H54 (cell line): ENCODE results near the gene RBP3.

Experiments
- DNase-seq: peaks from one replicate; pipeline ENCODE4 v3.0.0; 2011; ENCODE audit warnings: low spot score, mixed read lengths; ENCODE audit not compliant: insufficient read length
- FAIRE-seq: peaks from 3 replicates; lab custom pipeline; 2011; peaks lifted over from hg19 to GRCh38; lab: Jason Lieb, UNC
- POLR2A ChIP-seq: IDR thresholded peaks from 2 replicates; pipeline ENCODE4 v1.6.1; 2011; ENCODE audit warnings: low read depth, mild to moderate bottlenecking, low read length

The RBP3 gene

DNA sequence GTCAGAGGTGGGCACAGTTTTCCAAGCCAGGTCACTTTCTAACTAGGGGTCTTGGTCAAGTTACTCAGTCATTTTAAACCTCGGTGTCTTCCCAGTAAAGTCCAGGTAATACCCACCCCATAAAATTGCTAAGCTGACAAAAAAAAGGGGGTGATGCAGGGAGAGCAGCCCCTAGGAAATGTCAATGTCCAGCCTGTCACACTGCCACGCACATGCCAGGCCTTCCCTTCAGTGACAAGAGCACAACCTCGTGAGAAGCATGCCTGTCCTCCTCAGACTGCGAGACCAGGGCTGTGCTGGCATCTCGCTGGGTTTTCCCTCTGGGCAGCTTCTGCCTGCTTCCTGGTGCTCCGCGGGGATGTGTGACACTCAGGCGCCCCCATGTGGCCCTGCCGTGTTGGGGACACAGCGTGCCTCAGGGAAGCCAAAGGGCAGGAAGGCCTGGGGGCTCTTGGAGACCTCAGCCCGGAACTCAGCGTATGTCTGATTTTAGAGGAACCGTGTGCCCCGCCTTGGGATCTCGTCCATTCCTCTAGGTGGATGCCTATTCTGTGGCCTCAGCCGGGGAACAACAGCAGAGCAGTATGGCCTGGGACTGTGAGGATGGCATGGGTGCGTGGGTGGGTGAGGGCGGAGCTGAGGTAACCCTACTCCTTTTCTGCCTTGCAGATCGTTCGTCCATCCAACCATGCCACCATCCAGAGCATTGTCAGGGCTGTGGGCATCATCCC, 36.1 kb upstream of the RBP3 start:
- DNase-seq (peak; percentile 88), FAIRE-seq (no peak)
- no peak for TF ChIP-seq POLR2A

DNA sequence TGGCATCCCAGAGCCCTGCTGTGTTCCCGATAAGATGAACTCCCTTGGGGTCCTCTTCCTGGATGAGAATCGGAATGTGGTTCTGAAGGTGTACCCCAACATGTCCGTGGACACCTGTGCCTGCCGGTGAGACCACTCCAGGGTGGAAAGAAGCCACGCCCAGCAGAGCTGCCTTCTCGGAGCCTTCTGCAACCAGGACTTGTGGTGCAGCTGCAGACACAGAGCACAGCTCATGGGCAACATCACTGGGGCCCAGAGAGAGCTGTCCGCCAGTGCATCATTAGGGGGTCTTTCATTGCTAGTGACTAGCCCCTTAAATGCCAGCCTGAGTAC, 35.5 kb upstream of the RBP3 start:
- TF ChIP-seq POLR2A = no peak
- FAIRE-seq (no peak), DNase-seq (no peak)

DNA sequence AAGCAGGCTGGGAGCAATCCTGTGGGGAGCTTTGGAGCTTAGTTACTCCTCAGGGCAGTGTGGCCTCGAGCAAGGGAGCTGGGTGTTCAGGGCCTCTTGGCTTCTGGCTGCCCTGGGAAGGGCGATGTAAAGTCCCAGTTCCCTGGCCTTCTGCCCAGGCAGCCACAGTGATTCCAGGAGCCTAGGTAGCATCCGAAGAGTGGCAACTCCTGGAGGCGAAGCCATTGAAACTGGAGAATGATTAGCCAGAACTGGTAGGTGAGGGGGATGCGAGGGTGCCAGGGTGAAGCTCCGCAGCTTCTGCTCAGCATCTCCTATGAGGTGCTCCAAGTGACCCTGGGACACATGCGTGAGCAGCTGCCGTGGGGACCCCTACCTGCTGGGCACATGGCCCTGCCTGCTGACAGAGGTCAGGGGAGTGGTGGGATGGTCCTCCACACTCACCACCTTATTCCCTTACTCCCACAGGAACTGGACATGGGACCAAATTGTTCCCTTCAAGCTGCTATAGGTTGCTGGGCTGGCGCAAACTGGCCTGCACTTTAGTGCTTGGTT, 33.7 kb upstream of the RBP3 start:
- no peak for FAIRE-seq
- DNase-seq = no peak
- no peak for TF ChIP-seq POLR2A

DNA sequence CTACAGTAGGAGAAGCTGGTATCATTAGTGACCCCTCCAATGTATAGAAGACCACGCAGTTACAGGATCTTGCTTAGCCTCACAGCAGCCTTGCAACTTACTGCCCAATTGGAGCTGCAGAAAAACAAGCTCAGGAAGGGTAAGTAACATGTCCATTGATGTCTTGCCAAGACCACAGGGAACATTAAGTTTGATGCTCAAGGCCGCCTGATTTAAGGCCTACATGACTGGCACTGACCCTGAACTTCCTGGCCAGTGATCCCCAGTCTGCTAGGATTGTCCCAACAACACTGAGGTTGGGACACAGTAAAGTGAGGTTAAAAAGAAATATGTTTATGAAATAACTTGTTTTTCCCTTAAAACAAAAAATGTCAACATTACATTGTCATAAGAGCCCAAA, 32.7 kb upstream of the RBP3 start:
- FAIRE-seq (no peak), DNase-seq (no peak)
- TF ChIP-seq POLR2A = no peak

DNA sequence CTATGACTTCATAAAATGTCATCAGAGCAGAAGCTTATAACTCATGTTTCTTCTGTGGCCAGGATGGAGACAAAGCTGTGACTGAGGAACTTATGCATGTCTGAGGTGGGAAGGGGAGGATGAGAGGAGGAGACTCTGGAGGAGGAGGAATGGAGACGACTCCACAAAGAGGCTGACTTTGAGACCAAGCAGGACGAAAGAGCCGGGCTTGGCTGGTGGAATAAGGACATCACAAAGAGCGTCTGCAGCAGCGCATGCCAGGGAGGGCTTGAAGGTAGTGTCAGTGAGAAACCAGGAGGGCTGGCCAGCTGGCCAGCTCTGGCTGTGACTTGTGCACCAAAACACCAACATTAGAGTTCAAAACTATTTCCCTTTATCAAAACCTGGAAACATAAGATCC, 32.0 kb upstream of the RBP3 start:
- DNase-seq (no peak), FAIRE-seq (no peak)
- no peak for TF ChIP-seq POLR2A

DNA sequence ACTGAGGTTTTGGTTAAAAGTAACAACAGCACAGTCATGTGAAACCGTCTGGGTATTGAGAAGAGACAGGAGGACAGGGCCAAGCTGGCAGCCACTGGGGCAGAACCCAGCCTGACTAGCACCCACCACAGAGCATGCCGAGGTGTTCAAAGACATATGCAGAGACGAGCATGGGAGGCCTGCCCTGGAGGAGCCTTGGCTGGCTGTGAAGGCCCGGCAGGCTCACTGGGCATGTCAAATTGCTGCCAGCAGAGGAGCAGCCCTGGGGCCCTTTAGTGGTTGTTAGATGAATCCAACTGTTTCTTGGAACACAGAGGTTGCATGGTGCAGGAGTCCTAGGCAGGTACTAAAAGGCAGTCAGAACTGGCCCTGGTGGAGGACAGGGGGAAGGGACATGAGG, 30.9 kb upstream of the RBP3 start:
- TF ChIP-seq POLR2A = no peak
- no peak for DNase-seq
- no peak for FAIRE-seq

DNA sequence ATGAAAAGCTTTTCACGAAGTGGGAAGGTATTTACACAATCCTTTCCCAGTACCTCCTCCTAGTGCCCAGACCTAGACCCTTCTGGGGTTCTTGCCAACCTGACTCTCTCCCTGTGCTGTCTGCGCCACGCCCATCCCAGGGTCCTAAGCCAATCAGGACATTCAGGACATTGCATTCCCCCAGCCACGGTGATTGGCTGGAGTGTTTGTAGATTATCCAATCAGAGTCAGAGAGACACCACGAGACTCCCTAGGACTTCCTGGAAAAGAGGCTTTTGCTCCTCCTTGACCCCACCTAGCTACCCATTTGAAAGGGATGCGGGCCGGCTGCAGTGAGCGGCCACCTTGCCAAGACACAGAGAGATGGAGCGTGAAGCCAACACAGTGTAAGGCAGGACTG, 29.5 kb upstream of the RBP3 start:
- FAIRE-seq (no peak), DNase-seq (no peak)
- no peak for TF ChIP-seq POLR2A

DNA sequence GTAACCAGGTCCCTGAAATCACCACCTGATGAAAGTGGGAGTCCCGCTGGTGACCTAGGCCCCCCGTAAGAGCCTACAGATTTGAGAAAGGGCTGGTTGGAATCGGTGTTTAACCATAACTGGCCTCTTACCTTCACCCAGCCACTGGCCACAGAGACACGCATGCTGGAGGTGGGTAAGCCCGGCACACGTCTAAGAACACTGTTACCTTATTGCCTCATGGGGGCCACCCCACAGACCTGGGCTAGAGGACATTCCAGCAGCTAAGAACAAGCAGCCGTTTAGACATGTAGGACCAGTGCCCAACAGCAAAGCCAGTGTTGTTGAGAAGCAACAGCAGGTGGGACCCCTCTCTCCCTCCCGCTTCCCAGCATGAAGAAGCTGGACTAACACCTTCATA, 28.4 kb upstream of the RBP3 start:
- FAIRE-seq (no peak), DNase-seq (no peak)
- TF ChIP-seq POLR2A = no peak

DNA sequence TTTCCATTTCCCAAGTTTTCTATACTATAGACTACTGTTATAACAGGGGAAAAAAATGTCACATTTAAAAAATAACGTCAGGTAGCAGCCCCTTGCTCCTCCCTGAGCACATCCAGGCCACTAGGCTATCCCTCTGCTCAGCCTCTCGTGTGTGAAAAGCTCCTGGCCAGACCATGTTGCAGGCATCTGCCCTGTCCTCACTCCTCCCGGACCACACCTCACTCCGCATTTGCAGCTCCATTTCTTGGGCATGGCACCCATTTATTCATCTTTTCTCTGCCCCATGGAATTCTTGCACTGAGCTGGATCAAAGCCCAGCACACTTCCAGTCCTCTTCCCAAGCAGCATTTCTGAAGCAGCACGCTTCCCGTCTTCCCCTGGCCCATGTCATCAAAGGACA, 27.4 kb upstream of the RBP3 start:
- no peak for TF ChIP-seq POLR2A
- FAIRE-seq = no peak

DNA sequence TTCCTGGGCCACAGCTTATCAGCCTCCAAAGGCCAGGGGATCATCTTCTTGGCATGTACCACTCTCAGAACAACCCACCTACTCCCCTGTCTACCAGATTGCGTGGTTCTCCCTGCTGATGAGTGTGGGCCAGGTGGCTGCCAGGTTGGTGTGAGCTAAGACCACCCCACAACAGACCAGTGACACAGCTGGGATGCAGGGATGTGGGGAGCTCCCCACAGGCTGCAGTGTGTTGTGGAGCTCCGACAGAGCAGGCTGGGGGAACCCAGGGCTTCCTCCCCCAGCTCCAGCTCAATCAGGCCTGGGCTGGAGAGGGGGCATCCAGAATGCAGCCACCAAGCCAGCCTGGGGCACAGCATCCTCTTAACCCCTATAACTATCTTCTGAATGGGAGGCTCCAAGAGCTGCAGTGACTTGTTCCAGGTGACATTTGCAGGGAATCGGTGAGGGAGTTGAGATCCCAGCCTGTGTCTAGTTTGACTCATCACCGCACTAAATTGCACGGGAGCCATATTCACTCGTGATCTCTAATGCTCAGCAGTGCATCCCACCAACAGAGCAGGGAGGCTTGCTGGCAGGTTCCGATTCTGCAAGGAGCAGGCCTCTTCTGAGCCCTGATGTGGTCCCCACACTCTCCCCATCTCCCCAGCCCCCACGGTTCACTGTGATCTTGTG, 26.5 kb upstream of the RBP3 start:
- FAIRE-seq (no peak), DNase-seq (no peak)
- TF ChIP-seq POLR2A = no peak

More for the DNA sequence above, 27.4 kb upstream of the RBP3 start:
- DNase-seq = no peak

DNA sequence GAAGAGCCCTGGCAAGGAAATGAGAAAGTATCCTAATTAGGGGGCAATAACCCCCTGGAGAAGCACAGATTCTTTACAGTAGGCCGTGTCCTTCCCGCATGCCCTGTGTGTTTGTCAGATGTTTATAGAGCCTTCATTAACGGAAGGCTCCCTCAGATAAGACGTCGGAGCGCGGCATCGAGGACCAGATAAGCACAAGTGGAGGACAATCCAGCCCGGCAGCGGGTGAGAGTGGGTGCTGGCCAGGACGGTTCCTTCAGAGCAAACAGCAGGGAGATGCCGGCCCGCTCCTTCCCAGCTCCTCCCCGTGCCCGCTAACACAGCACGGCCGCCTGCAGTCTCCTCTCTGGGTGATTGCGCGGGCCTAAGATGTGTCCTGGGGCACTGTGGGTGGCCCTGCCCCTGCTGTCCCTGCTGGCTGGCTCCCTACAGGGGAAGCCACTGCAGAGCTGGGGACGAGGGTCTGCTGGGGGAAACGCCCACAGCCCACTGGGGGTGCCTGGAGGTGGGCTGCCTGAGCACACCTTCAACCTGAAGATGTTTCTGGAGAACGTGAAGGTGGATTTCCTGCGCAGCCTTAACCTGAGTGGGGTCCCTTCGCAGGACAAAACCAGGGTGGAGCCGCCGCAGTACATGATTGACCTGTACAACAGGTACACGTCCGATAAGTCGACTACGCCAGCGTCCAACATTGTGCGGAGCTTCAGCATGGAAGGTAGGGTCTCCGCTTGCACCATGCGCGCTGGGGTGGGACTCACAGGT, 25.7 kb upstream of the RBP3 start, which contains the start of gene GDF2:
GDF2 (plus strand) TSS at position 155 of the 762 bp plus-strand sequence; CDS start at position 370, 215 bp downstream.
- no peak for FAIRE-seq
- DNase-seq = no peak

DNA sequence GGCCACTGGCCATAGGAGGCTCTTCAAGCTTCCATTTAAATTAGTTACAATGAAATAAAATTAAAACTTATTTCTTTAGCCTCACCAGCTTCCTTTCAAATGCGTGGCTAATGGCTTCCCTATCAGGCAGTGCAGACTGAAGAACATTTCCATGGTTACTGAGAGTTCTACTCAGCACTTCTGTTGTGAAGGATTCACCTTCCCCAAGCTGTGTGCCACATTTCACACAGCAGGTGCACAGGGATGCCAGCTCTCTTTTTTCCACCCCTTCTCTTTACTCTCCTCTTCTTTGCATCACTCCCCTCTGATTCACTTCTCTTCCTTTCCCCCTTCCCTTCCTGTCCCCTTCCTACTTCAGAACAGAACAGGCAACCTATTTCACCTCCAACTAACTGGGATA, 25.1 kb upstream of the RBP3 start:
- FAIRE-seq = no peak
- TF ChIP-seq POLR2A = no peak
- no peak for DNase-seq

More for the DNA sequence above, 25.7 kb upstream of the RBP3 start, which contains the start of gene GDF2:
- no peak for TF ChIP-seq POLR2A

DNA sequence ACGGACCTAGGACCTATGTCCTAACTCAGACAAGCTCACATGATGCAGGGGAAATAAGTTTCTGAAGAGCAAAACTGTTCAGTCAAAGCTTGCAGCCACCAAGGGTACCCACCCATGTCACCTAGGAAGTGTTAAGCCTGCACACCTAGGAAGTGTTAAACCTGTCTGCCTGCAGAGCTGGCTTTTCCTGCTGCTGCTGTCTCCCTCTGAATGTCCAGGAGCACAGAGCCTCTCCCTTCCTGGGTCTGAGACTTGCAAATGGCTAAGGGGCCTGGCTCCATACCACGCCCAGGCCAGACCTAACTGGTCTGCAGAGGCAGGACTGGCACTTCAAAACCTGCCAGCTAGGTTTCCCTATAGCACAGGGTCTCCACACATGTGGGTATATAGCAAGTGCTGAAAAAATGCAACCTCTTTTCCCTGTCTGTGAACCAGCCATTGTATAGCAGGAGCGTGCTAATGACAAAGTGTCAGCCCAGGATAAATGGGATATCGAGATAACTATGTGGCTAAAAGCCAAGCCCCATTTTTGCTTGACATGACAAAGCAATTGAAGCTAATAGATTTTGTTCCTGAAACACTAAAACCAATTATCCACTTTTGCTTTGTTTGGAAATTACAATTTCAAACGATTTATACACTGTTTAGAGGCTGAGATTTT, 24.4 kb upstream of the RBP3 start:
- TF ChIP-seq POLR2A = no peak
- FAIRE-seq (no peak), DNase-seq (no peak)
